ENCODE measurements around the gene SOX1.

Gene SOX1

DNA sequence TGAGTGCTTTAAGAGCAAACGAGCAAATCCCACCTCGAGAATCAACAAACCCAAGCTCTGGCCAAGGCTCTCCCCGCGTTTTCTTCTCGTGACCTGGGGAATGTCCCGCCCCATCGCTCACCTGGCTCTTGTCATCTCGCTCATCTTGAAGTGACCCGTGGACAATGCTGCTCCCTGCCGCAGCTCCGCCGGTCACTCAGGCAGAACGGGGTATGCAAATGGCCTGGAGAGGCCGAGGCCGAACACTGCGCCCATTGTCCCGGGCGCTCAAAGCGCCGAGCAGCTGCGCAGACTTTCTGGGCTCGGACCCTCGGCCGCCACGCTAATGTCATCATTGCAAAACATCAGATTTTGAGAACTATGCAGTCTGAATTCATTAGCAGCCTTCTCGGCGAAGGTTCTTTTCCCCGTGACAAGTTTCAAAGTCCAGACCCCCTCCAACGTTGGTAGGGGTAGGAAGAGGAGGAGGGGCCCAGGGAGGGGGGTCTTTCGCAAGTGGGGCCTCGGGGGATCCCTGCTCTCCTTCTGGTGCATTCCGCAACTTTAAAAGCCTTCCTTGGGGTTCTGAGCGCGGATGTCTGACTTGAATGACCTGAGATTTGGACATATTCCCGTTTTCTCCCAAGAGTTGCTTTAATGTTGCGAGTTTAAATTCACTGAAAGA, 39.7 kb downstream of the SOX1 start:
- DNase-seq (ENCODE audit: low read depth): no peak

DNA sequence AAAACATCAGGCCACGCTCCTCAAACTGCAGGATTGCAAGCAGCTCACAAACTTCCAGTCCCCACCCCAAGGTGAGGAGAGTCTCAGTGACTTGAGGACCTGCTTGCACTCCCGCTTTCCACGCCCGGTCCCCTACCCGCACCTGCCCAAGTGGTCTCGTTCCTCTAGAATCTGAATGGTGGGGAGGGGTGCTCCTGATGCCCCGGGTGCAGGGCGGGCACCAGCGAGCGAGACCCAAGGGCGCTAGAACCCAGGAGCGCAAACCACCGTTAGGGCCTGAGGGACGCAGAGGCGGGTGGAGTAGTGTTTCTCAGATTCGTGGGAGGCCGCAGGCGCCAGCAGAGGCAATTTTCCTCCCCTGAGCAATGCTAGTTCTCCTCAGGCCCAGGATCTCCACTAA, 40.3 kb downstream of the SOX1 start:
- no peak for DNase-seq (ENCODE audit: low read depth)

DNA sequence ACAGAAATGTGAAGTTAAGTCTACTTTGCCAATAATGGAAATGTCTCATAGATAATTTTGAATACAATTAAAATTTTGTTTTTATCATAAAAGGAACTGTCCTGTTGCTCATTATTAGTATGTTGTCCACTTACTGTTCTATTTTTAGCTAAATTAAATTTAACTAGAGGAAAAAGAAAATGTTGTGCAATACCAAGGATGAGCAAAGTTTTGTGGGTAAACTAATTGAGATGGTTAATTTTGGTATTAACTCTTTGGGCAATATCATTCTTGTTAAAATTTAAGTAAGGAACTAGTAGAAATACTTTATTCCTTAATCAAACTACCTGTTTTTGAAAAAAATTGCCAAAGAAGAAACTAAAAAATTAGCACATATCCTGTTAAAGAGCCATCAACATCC, 43.5 kb downstream of the SOX1 start:
- DNase-seq (ENCODE audit: low read depth): no peak

DNA sequence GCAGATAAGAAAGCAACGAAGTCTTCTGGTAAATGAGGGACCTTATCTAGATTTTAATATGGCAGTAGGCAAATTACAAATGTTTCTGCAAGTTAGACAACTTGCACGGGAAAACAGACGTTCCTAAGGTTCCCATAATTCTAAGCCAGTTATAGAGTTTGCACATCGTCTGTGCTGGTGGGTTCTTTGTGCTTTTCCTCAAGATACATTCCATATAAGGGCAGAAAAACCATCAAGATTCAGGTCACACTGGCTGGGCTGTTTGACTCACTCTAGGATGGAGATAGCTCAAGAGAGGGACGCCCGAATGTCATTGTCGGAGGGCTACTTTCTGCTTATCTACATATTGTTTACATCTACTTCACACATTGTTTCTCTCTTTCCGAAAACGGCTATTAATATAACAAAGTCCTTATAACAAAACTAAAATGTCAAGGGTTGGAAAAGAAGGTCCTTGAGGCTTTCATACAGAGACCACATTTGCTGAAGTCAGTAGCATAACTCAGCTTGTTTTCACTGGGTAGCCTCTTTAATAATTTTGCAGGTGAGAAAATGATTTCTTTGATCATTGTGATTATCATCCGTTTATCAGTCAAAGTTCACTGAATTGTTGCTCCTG, 44.4 kb downstream of the SOX1 start:
- DNase-seq (ENCODE audit: low read depth): no peak

DNA sequence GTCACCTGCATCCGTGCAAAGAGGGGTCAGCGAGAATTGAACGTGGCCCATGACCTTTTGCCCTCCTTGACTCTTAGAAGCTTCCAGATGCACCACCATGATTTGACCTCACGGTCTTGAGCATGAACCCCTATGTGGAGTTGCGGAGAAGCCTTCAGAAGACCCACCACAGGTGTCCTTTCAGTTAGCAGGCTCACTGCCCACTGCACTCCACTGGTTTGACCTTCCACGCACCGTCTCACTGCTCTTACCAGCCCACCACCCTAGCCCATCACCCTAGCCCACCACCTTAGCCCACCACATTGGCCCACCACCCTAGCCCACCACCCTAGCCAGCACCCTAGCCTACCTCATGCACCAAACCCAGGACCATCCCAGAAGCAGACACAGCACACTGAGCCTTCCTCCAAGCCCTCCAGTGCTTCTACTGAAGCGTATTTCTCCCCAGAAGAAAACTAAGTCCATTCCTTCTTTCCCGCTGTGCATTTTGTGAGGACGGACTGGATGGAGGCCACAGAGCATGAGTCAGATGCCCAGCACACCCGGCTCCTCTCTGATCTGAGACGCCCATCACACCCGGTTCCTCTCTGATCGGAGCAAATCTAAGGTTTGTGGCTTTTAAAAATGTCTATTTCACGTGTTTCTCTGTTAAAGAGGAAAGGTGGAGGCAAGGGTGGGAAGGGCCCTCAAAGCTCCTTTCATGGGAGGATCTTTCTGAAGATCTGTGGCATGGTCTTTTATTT, 45.8 kb downstream of the SOX1 start:
- DNase-seq (ENCODE audit: low read depth): no peak

DNA sequence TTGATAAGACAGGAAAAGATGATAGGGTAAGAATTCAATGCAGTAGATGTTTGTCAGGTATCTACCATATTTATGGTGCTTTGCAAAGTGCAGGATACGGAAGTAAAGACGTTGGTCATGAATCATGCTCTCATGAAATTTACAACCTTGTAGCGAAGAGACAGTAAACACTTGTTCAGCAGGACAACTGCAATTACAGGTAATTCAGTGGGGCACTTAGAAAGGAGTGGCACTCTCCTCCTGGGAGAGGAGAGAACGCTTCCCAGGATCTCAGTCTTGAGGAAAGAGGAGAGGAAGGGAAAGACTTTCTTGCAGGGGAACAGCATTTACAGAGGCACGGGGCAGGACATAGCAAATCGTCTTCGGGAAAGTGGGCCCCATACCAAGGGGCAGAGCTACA, 46.4 kb downstream of the SOX1 start:
- DNase-seq (ENCODE audit: low read depth): no peak

DNA sequence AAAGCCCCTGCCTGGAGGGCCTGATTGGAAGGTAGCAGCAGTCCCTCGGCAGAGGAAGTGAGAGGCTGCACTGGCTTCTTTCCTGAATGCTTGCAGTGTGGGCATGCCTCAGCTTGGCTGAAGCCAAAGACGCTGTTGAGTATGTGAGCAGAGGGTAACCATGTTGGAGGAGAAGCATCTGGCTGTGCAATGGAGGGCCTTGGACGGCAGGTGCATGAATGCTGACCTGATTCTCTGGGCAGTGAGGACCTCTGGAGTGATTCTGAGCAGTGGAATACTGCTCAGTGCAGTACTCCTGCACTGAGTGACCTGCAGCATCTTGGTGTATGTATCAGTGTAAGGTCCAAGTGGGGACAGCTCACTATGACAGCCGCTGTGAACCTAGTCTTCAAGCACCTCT, 46.9 kb downstream of the SOX1 start:
- no peak for DNase-seq (ENCODE audit: low read depth)

DNA sequence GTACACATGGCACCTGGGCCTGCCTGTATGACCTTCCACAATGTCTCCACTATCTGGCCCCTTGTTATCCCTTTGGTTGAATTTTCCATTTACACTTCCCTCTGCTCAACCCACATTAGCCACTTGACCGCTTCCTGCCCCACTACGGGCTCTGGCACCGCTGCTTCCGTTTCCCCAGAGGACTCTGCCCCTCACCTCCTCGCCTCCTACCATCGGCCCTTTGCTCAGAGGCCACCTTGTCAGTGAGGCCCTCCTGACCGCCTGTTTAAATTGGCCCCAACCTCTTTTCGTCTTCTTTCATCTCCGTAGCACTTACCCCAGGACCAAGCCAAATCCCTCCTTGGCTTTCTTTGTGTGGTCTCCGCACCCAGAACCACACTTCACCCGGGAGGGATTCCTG, 47.4 kb downstream of the SOX1 start:
- no peak for DNase-seq (ENCODE audit: low read depth)

DNA sequence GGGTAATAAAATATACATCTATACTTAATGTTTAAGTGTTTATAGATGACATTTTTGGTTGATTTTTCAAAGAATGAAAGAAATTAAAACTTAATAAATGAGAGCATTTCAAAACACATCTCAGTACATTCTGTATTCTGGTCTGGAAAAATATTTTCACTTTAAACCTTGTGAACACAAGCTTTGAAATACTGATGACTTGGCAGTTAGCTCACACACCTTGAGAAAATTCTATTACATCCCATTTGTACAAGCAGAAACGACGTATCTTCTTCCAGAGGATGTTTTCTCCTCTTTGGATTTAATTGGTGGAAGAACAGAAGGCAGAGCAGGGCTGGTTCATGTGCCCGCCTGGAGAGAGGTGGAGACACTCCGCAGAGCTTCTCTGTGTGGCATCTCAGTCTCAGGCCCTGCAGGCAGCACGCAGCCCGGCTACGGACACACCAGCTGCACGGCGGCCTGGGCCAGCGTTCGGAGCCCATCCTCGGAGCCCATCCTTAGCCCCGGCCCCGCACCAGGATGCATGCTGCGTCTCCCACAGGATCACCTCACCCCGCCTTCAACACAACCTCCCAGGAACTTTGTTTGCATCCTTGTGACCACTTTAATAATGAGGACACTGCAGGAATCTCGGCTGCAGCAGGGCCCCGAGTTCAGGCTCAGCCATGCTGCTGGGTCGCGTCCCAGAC, 48.6 kb downstream of the SOX1 start:
- no peak for DNase-seq (ENCODE audit: low read depth)

DNA sequence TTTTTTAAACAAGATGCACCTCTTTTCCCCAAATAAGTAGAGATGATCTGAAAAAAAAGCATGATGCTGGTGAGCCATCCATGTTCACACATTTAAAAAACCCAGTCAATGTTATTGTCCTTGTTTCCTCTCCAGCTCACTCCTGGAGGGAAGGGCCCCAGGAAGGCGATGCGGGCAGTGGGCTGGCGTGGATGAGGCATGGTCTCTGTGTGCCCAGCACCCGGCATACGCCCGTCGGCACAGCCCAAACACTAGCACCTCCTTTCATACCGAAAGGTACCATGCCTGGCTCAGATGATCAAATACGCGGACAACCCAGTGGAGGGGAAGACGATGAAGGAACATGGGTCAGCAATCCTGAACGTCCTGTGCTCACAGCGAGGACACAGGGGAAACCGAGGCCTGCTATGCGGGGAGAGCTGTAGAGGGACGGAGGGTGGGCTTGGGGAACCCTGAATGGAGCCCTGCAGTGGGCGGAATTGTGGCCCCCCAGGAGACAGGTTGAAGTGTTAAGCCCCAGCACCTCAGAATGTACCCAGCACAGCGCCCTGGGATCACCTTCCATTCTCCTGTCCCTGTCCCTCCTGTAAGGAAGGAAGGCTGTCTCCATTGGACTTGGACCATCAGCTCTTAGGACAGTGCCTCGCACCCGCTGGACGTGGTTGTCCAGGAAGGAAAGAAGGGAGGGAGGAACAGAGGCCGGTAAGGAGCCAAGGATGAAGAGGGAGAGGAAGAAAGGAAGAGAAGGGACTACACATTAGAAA, 49.4 kb downstream of the SOX1 start:
- no peak for DNase-seq (ENCODE audit: low read depth)

DNA sequence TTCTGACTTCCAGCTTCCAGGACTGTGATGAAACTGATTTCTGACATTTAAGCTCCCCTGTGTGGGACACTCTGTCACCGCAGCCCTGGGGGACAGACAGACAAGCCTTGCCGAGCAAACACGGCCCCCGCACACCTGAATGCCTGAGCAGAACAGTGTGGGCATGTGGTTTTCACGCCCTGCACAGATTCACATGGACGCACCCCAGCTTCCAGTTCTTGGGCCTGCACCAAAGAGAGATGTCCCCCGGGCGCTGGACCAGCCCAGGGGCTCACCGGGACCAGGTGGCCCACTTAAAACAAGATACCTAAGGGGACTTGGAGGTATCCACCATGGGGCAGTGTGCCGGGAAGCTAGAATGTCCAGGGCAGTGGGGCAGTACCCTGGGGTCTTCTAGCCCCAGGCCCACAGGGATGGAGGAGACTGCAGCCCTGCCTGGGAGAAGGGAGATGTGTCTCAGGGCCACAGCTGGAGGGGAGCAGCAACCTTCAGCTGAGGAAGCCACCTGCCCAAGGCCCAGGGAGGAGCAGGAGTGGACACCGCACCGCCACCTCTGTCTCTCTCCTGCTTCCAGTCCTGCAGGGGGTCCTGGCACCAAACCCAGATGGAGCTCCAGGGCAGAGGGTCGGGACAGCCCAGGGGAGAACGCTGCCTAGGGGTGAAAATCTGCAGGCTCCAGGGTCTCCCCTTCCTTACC, 50.5 kb downstream of the SOX1 start:
- no peak for DNase-seq (ENCODE audit: low read depth)

DNA sequence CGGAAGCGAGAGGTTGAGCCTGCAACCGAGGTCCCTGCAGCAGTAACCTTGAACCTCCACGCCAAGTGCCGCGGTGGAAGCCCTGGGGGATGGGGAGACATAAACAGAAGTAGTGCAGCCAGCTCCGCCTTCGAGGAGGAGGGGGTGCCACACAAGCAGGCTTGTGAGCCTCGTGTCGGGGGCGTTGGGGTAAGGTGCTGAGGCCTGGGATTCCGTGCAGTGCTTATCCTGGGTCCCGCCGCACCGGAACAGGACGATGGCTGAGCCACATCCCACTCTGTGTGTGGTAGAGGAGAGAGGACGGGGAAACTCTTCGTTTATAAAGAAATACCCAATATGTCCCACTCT, 51.0 kb downstream of the SOX1 start:
- no peak for DNase-seq (ENCODE audit: low read depth)

DNA sequence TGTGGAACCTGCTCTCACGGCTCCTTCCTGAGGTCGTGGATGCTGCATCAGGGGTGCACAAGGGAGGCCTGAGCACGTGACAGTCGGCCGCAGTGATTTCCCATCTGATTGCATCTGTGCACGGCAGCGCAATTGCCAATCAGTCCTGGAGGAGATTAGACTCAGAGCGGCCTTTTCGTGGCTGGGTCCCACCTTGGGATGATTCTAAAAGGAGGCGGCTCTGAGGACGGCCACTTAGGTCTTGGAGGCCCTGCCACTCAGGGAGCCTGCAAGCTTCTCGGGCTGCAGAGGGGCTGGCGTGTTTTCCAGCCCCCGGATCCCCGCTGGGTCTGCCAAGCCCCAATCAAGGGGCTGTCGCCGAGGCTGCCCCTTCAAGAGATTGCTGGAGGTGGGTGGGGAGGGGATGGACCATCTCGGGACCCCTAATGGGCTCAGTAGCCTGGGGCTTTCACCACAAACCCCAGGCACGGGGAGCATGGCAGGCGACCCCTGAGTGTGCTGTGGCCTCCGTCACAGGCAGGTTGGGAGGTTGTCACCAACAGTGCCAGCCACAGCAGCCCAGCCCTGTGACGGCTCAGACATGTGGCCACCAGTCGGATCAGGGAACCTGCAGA, 51.6 kb downstream of the SOX1 start:
- DNase-seq (ENCODE audit: low read depth): no peak

DNA sequence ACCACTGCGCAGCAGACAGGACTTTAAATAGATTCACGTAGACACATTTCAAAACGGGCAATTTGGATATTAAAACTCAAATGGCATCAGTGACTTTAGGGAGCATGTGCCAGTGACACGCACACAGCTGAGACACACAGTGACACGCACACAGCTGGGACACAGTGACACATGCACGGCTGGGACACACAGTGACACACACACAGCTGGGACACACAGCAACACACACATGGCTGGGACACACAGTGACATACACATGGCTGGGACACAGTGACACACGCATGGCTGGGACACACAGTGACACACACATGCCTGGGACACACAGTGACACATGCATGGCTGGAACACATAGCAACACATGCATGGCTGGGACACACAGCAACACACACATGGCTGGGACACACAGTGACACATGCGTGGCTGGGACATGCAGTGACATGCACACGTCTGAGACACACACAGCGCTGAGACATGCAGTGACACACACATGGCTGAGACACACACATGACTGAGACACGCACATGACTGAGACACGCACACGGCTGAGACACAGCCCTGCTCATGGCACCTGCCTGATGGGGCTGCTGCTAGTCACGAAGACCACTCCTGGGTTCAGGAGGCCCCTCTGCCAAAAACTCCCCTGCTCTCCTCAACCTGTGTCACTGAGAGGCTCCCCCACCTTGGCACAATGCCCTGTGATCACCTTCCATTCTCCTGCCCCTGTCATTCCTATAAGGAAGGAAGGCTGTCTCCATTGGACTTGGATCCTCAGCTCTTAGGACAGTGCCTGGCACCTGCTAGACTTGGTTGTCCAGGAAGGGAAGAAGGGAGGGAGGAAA, 52.5 kb downstream of the SOX1 start:
- no peak for DNase-seq (ENCODE audit: low read depth)

DNA sequence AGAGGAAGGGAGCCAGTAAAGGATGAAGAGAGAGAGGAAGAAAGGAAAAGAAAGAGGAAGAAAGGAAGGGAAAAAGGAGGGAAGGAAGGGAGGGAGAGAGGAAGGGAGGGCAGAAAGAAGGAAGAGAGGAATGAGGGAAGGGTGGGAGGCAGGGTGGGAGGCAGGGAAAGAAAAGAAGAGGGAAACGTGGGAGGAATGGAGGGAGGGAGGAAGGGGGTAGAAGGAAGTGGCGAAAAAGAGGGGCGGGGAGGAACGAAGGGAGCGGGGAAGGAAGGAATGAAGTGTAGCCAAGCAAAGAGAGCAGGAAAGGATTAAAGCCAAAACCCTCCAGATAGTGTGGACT, 53.1 kb downstream of the SOX1 start:
- no peak for DNase-seq (ENCODE audit: low read depth)

Measured in T follicular helper cell (primary cell).